Esophagus squamous epithelium (tissue), 5 donors: ENCODE results near the gene LIMS1. TPM values are rescaled to one million over a fixed set of nuclear protein-coding genes. Genes with fewer than 3 reads are reported as not detected.
A peak's percentile ranks its signal among the peaks of the same experiment; 100 is the strongest.
"Not testable (repeated sequence)": the region's sequence is repeated elsewhere in the genome, so short reads cannot be mapped to it uniquely, and the experiment has no call there.

ENCODE experiments used
- DNase-seq: peaks from one replicate; lab custom pipeline; 2025; lab: John Stamatoyannopoulos, UW
- H3K27ac ChIP-seq, 4 donors: fragments of 200-600 bp; sonication (generic); one replicate each; pipeline ENCODE4 v1.5.1; 2016 to 2019; ENCODE audit warnings: mild to moderate bottlenecking in 1 of 4
- H3K27me3 ChIP-seq, 4 donors: fragments of 200-600 bp; sonication (generic); 1 replicate in 3 of 4; 2 replicates in 1 of 4; pipeline versions ENCODE4 v1.5.1 to v1.6.0; 2017 to 2021; ENCODE audit warnings: antibody characterized with exemption in 1 of 4
- H3K36me3 ChIP-seq, 3 donors: fragments of 200-600 bp; sonication (generic); one replicate each; pipeline ENCODE4 v1.5.1; 2016 to 2019
- H3K4me1 ChIP-seq, 3 donors: fragments of 200-600 bp; sonication (generic); one replicate each; pipeline ENCODE4 v1.5.1; 2017 to 2019
- H3K4me3 ChIP-seq, 4 donors: fragments of 200-600 bp; sonication (generic); 1 replicate in 3 of 4; 2 replicates in 1 of 4; pipeline ENCODE4 v1.5.1; 2016 to 2019; ENCODE audit warnings: mild to moderate bottlenecking in 2 of 4, moderate library complexity in 1 of 4
- H3K9me3 ChIP-seq, 3 donors: fragments of 200-600 bp; sonication (generic); one replicate each; pipeline ENCODE4 v1.5.1; 2016 to 2019
- CTCF ChIP-seq, 6 experiments: fragments of 450-650 bp in 4 of 6; fragments of 200-600 bp in 2 of 6; sonication (generic) in 2 of 6; IDR thresholded peaks; one replicate each; pipeline ENCODE4 v1.5.1; 2016 to 2019; ENCODE audit warnings: antibody characterized with exemption in 6 of 6, mild to moderate bottlenecking in 4 of 6, moderate library complexity in 4 of 6
- POLR2A ChIP-seq, 4 donors: fragments of 450-650 bp; IDR thresholded peaks; one replicate each; pipeline ENCODE4 v1.6.1; 2017; ENCODE audit warnings: antibody characterized with exemption in 4 of 4, mild to moderate bottlenecking in 4 of 4, moderate library complexity in 3 of 4
- WGBS, 2 donors: methylation state at CpG; one replicate each; pipeline ENCODE4 v1.1.5; 2018; 5-methylcytosine and 5-hydroxymethylcytosine counted together
- intact Hi-C: fragments of 100-400 bp; cut with DNase I; formaldehyde crosslinking; loops from one replicate; pipeline ENCODE4 v1.15.0; 2022
- total RNA-seq, 4 donors: library from RNA; depleted of rRNA; stranded (reverse); fragments of >200 nt; gene quantifications; one replicate each; pipeline ENCODE4 v1.1.0, GENCODE V29; 2016
- donor health status: DM: yes; HTN: yes; CAD: no.

LIMS1 gene
- total RNA-seq, 4 donors from 2014 or later = 37.8 to 66.2 (median 54.0) TPM

- 63 to 86% methylated on average over 2 of the region's 2 CpGs for WGBS, 2 donors
- no peak for TF ChIP-seq POLR2A (IDR thresholded peaks at IDR 0.05)
- no peak for TF ChIP-seq CTCF (IDR thresholded peaks at IDR 0.05)
These were observed 167.5 kb downstream of the LIMS1 start for GRCh38 chr2:108701806-108702205.

GRCh38 chr2:108704871-108705270, 170.6 kb downstream of the LIMS1 start:
- intact Hi-C loops = no loop called here
- 91 to 100% methylated on average over 1 of the region's 1 CpG for WGBS, 2 donors
- H3K27me3 ChIP-seq = no peaks in the 10 kb centered on the region

More at GRCh38 chr2:108701806-108702205, 167.5 kb downstream of the LIMS1 start:
- no peak overlapping the region for H3K4me3 ChIP-seq
- H3K9me3 ChIP-seq = no peaks in the 10 kb centered on the region
- no peak overlapping the region for H3K27ac ChIP-seq
- DNase-seq = no peak
- H3K36me3 ChIP-seq = no peaks in the 10 kb centered on the region
- no peaks in the 10 kb centered on the region for H3K27me3 ChIP-seq
- no peaks in the 10 kb centered on the region for H3K4me1 ChIP-seq
- intact Hi-C loops = no loop called here

GRCh38 chr2:108707300-108707699, 173.0 kb downstream of the LIMS1 start:
- no peak for TF ChIP-seq CTCF (IDR thresholded peaks at IDR 0.05)
- no peak for TF ChIP-seq POLR2A (IDR thresholded peaks at IDR 0.05)
- Histone ChIP-seq H3K9me3 (peaks cover 0 to 5% (median 0%) of the 10 kb centered on the region in 3 donors), H3K27me3 (no peaks in the 10 kb centered on the region), H3K4me3 (no peak overlapping the region), H3K4me1 (no peaks in the 10 kb centered on the region), H3K36me3 (no peaks in the 10 kb centered on the region), H3K27ac (no peak overlapping the region)
- no peak for DNase-seq
- intact Hi-C loops = no loop called here

More at GRCh38 chr2:108704871-108705270, 170.6 kb downstream of the LIMS1 start:
- H3K36me3 ChIP-seq = no peaks in the 10 kb centered on the region
- no peak for DNase-seq
- H3K27ac ChIP-seq = no peak overlapping the region
- H3K4me1 ChIP-seq = no peaks in the 10 kb centered on the region
- peaks cover 0 to 5% (median 0%) of the 10 kb centered on the region in 3 donors for H3K9me3 ChIP-seq
- no peak for TF ChIP-seq POLR2A (IDR thresholded peaks at IDR 0.05)
- no peak for TF ChIP-seq CTCF (IDR thresholded peaks at IDR 0.05)
- no peak overlapping the region for H3K4me3 ChIP-seq

- WGBS, 2 donors = 83 to 91% methylated on average over 6 of the region's 6 CpGs
- H3K9me3 ChIP-seq, DNase-seq, intact Hi-C loops, H3K27me3 ChIP-seq, H3K27ac ChIP-seq, H3K36me3 ChIP-seq, H3K4me3 ChIP-seq: not testable (repeated sequence)
- peaks cover 0 to 25% (median 7%) of the 10 kb centered on the region in 3 donors for H3K4me1 ChIP-seq
These were observed 182.7 kb downstream of the LIMS1 start for GRCh38 chr2:108716971-108717370.

GRCh38 chr2:108719149-108720044, 185.1 kb downstream of the LIMS1 start, which contains the start of gene RANBP2:
Gene RANBP2, plus strand, starts transcription at chr2:108719482. Its CDS starts 125 bp downstream, at chr2:108719607.
- 0 to 1% methylated on average over 15 to 23 of the region's 97 CpGs for WGBS, 2 donors
- Histone ChIP-seq H3K27ac (peak within 1 kb of the TSS; percentile 97 to 99 (median 98)), H3K27me3 (no peaks in the 10 kb centered on the region), H3K4me3 (peak within 1 kb of the TSS; percentile 81 to 100 (median 82)), H3K9me3 (no peaks in the 10 kb centered on the region), H3K4me1 (peaks cover 0 to 38% (median 7%) of the 10 kb centered on the region in 3 donors), H3K36me3 (no peaks in the 10 kb centered on the region)
- TF ChIP-seq POLR2A (IDR thresholded peaks at IDR 0.05) (peak in 3 of 4 donors; percentile 73 to 98 (median 94)), CTCF (IDR thresholded peaks at IDR 0.05) (peak in 2 of 6 experiments; percentile 2 to 7)
- peak; percentile 66 for DNase-seq
- intact Hi-C loops = no loop called here

GRCh38 chr2:108726048-108726447, 191.8 kb downstream of the LIMS1 start:
- H3K27ac ChIP-seq, H3K36me3 ChIP-seq, H3K4me3 ChIP-seq, H3K27me3 ChIP-seq, H3K9me3 ChIP-seq, DNase-seq, intact Hi-C loops: not testable (repeated sequence)
- H3K4me1 ChIP-seq = peaks cover 0 to 43% (median 3%) of the 10 kb centered on the region in 3 donors
- 66 to 76% methylated on average over 9 of the region's 9 CpGs for WGBS, 2 donors

- H3K36me3 ChIP-seq = peaks cover 0 to 80% (median 0%) of the 10 kb centered on the region in 3 donors
These were observed 200.4 kb downstream of the LIMS1 start for GRCh38 chr2:108734656-108735055.

More at GRCh38 chr2:108734656-108735055, 200.4 kb downstream of the LIMS1 start:
- H3K4me3 ChIP-seq, H3K9me3 ChIP-seq, intact Hi-C loops, H3K27ac ChIP-seq, DNase-seq, H3K27me3 ChIP-seq, H3K4me1 ChIP-seq: not testable (repeated sequence)
- 93 to 96% methylated on average over 6 of the region's 6 CpGs for WGBS, 2 donors
